H1 (cell line): ENCODE measurements around the gene EHD4. TPM values are rescaled to one million over a fixed set of nuclear protein-coding genes. Genes with fewer than 3 reads are reported as not detected.

Experiments
- CREB1 ChIP-seq: IDR thresholded peaks from 2 replicates; pipeline ENCODE4 v1.6.1; 2012; ENCODE audit warnings: inconsistent platforms
- polyA plus RNA-seq, 7 experiments: library from polyadenylated mRNA; depleted of rRNA in 3 of 7; stranded (reverse) in 5 of 7; unstranded in 2 of 7; fragments of >200 nt in 5 of 7; fragments of 200-250 nt in 2 of 7; gene quantifications; 1 replicate in 5 of 7; 2 replicates in 1 of 7; 4 replicates in 1 of 7; pipeline versions ENCODE4 v1.2.1 to v1.2.3, GENCODE V29; 2011 to 2013; ENCODE audit warnings: missing spikeins in 2 of 7, mixed read lengths in 2 of 7
- total RNA-seq: library from RNA; stranded (reverse); fragmentation: NEBNext Ultra II Directional; extraction: Animal tissue kit (Norgen Biotek cat#: 25700); gene quantifications from 2 replicates; pipeline ENCODE4 v1.2.1, GENCODE V29; 2021

Gene EHD4
- total and polyA plus RNA-seq, 2 of the 8 experiments (the other 6 are each of a cell fraction or from before 2014, with no cell fraction given), result 17.5 to 24.5 TPM

DNA sequence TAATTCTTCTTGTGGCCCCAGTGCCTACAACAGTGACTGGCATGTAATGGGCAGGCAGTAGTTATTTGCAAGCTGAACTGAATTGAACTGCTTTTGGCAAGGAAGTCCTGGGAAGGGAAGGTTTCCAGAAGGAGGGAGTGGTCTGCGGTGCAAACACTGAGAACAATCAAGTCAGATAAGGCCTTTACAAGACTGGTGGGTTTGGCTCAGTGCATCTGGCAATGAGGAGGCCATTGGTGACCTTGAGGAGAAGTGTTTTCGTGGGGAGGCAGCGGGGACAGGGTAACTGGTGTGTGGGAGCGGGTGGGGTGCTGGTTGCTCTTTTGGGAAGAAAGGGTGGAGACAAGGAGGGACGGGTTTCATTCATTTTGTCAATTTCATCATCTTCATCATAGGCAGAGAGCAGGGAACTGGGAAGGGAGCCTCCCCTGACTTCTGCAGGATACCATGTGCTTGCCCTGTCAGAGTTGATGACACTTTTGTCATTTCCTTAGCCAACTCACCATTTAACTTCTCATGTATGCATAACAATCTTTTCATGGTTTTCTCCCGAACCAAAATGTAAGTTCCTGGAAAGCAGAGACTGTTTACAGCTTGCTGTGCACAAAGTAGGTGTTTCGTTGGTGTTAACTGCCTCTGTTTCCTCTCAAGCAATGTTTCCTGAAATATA lies 8.4 kb upstream of the EHD4 start (continued):
- no peak for TF ChIP-seq CREB1
- TF ChIP-seq, all 59 proteins: peak for 0
